GM19452 (cell line): Measurements from ENCODE around the gene NFKBIA.
A peak's percentile ranks its signal among the peaks of the same experiment; 100 is the strongest.
"Not testable (repeated sequence)": the region's sequence is repeated elsewhere in the genome, so short reads cannot be mapped to it uniquely, and the experiment has no call there.

Source experiments
- ATAC-seq: cut with Tn5 transposase; IDR thresholded peaks from one replicate; pipeline ENCODE4 v1.9.1; 2021; ENCODE audit not compliant: unreplicated experiment

The NFKBIA gene, protein sequence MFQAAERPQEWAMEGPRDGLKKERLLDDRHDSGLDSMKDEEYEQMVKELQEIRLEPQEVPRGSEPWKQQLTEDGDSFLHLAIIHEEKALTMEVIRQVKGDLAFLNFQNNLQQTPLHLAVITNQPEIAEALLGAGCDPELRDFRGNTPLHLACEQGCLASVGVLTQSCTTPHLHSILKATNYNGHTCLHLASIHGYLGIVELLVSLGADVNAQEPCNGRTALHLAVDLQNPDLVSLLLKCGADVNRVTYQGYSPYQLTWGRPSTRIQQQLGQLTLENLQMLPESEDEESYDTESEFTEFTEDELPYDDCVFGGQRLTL

DNA sequence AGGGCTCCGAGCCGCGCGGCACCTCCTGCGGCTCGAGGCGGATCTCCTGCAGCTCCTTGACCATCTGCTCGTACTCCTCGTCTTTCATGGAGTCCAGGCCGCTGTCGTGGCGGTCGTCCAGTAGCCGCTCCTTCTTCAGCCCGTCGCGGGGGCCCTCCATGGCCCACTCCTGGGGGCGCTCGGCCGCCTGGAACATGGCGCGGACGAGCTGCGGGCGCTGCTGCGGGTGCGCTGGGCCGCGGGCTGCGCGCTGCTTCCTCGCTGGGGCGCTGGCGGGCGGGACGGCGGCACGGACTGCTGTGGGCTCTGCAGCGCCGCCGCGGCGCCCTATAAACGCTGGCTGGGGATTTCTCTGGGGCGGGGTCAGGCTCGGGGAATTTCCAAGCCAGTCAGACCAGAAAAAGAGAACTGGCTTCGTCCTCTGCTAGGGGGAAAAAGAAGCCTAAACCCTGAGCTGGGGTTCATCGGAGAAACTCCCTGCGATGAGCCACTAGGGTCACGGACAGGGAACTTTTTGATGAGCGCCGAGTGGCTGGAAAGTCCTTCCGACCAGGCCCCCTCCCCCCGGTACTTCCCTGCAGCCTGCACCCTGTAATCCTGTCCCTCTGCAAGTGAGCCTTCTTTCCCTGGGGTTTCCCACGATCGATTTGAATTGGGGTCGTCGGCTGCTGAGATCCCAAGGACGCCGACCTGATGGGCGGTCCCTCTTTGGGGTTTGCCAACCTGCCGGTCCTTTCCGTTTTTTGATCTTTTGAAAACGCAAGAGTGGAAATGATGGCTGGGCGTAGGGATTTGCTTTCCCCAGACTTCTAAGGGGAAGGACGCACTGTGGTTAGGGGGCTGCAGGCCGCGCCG lies at the start of gene NFKBIA:
Gene NFKBIA, minus strand, starts transcription at position 301 of the 855 bp plus-strand sequence. Its CDS starts 105 bp downstream, at position 196.
- peak; percentile 53 for ATAC-seq

DNA sequence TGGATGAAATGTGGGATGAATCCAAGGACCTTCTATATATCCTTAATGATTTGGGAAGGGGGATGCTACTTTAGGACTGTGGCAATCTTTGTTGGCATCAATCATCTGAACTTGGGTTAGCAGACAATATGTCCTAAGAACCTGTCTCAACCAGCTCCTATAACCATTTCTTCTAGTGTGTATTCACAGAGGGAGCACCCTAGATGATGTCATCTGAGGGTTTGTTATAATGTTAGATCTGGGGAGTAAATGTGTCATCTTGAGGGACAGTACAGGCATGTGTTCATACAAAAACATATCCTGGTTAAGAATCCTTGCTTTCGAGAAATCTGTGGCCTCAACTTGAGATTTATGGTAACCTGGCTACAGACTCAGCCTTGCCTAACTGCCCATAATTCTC lies 41.9 kb upstream of the NFKBIA start:
- ATAC-seq, result no peak

DNA sequence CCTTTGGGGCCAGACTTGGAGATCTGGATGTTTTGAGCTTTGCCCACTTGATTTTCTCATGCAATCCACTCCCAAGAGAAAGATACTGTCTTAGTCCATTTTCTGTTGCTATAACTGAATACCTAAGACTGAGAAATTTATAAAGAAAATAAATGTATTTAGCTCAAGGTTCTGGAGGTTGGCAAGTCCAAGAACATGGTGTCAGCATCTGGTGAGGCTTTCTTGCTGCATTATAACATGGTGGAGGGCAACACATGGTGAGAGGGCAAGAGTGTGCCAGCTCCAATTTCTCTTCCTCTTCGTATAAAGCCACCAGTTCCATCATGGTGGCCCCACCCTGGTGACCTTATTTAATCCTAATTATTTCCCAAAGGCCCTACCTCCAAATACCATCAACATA lies 39.6 kb upstream of the NFKBIA start:
- no peak for ATAC-seq

DNA sequence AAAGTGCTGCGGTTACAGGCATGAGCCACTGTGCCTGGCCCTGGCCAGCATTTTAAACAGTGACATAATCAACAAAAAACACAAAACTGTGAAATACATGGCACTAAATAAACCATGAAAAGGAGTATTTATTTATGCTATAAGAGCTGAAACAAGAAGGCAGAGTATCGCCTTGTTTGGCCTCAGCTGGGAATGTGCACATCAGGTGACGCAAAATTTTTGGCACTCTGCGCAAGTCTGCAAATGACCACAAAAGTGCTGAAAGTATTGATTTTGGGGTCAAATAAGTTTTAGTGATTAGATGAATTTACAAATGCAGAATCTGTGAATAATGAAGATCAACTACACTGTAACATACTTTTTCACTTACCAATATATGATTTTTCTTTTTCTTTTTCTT lies 36.6 kb upstream of the NFKBIA start:
- no peak for ATAC-seq

DNA sequence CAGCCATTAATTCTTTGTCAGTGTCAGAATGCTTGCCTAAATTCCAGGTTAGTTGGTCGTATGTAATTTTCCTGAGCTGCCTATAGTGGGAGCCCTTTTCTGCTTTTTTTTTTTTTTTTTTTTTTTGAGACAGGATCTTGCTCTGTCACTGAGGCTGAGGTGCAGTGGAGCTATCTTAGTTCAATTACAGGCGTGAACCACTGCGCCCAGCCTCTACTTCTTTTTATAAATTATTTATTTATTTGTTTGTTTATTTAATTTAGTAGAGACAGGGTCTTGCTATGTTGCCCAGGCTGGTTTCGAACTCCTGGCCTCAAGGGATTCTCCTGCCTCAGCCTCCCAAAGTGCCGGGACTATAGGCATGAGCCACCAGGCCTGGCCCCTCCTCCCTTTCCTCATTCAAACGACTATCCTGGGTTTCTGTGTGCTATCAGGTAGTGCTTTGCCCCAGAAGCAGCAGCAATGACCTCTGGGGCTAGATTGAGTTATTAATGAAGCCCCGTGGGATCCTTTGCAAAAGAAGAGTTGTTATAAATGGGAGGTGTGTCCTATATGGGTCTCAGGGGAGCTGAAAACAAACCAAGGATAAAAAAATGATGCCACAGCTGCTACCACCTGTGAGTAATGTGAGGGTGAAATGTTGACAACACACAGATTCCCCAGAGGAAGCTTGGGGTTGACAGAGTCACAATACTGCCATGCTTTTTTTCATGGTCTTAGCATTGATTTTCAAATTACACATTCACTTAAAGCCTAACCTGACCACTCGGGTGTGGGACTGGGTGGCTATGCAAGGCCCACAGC lies 34.6 kb upstream of the NFKBIA start:
- no peak for ATAC-seq

DNA sequence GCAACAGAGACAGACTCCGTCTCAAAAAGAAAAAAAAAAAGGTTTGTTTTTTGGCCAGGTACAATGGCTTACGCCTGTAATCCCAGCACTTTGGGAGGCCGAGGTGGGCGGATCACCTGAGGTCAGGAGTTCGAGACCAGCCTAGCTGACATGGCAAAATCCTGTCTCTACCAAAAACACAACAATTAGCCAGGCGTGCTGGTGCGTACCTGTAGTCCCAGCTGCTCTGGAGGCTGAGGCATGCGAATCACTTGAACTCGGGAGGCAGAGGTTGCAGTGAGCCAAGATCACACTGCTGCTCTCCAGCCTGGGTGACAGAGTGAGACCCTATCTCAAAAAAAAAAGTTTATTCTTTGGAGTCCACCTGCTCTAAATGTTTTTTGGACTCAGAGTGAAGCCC lies 33.9 kb upstream of the NFKBIA start:
- not testable (repeated sequence) for ATAC-seq

DNA sequence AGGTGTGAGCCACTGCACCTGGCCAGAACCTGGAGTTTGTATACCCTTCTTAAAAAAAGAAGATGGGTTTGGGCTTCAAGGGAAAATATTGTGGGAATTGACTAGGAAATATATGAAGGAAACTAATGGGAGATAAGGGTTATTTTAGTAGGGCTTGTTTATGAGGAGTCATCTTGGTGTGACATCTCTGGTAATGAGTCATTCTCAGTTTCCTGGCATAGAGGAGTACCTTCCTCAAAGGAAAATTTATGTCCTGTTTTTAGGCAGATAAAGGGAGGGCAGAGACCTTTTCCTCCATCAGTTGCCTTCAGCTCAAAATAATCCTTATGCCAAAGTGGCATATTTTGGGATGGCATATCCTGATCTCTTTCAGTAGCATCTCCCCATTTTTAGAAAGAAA lies 30.6 kb upstream of the NFKBIA start:
- ATAC-seq, result no peak

DNA sequence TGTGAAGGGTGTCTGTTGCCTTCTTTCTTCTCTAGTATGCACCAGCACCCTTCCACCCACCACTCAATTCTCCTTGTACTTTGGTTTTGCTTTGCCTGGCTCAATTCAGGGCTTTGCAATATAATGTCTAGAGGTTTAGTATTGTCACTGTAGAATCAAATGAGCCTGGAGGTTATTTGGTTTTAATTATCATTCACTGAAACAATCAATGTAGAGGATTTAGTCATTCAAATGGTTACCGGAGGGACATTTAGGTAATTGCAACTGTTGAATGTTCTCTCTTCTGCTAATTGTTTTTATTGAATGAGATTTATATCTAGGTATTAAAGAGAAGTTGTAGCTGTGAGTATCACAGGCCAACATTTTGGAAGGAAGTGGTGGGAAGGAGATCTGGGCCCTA lies 29.3 kb upstream of the NFKBIA start:
- ATAC-seq, result no peak

DNA sequence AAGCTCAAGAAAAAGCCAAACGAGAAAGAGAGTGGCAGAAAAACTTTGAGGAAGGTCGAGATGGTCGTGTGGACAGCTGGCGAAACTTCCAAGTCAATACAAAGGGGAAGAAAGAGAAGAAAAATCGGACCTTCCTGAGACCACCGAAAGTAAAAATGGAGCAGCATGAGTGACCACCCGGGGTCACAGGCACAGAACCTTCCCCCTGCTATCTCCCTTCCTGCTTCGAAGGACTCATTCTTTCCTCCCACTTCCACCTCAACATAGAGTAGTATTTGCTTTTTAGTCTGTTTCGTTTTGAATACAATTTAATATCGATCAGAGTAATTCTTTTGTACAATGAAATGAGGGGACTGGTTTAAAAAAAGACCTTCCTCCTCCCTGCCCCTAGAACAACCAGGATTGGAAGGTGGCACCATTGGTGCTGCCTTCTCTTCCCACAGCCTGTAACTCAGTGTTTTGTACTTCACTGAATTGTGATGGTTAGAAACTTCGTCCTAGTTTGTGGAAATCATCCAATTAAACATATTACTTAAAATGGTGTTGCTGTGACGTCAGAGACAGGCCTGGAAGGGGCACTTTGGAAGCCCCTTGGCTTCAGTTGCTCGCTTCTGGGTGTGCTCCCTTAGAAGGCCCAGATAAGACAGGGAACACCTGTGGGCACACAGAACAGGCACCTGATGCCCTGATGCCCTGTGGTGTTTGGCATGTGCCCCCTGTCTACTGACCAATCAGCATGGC lies 26.1 kb upstream of the NFKBIA start:
- no peak for ATAC-seq

DNA sequence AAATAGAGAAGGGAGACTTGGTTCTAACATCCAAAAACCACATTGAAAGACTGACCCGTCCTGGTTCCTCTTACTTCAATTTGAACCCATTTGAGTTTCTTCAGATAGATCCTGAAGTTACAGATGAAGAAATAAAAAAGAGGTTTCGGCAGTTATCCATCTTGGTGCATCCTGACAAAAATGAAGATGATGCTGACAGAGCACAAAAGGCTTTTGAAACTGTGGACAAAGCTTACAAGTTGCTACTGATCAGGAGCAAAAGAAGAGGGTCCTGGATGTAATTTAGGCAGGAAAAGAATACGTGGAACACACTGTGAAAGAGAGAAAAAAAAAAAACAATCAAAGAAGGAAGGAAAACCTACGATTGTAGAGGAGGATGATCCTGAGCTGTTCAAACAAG lies 25.4 kb upstream of the NFKBIA start:
- no peak for ATAC-seq

DNA sequence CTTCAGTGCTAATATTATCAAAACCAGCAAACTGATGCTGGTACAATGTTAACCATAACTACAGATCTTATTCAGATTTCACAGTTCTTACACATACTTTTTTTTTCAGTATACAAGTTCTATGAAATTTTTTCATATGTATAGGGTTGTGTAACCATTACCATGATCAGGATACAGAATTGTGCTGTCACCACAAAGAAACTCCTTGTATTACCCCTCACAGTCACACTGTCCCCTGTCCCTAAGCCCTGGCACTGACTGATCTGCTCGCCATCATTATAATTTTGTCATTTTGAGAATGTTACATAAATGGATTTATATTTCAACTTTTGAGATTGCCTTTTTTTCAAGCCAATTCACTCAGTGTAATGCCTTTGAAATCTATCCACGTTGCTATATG lies 21.3 kb upstream of the NFKBIA start:
- no peak for ATAC-seq

DNA sequence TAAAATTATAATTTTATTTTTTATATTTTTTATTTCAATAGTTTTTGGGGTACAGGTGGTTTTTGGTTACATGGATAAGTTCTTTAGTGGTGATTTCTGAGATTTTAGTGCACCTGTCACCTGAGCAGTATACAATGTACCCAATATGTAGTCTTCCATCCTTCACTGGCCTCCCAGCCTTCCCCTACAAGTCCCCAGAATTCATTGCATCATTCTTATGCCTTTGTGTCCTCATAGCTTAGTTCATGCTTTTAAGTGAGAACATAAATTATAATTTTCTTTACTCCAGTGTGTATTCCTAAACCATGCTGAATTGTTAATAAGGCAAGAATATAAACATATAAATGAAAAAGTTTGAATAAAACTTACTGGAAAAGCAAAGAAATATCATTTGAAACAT lies 19.1 kb upstream of the NFKBIA start:
- ATAC-seq, result no peak

DNA sequence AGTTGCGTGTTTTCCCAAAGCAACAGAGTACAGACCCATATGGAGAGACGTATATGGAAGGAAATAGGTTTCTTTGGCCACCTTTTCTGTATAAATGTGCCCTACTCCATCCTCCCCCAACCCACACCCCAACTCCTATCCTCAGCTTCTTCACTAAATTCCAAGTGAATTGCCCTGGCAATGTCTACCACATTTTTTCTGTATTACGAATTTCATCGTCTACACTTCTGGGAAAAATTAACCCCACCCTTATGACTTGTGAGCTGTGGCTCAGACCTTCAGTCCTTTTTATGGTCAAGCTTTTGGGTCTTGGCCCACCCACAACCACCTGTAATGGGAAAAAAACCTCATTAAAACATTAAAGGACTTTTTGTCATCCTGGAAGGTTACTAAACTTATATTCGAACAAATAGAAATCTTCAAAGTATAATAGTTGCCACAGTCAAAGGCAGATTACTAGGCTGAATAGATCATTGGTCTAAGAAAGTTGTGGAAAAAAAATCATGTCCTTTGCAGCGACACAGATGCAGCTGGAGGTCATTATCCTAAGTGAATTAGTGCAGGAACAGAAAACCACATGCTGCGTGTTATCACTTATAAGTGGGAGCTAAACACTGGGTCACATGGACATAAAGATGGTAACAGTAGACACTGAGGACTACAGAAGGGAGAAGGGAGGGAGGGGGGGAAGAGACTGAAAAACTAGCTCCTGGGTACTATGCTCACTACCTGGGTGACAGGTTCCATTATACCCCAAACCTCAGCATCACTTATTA lies 15.7 kb upstream of the NFKBIA start:
- ATAC-seq, result no peak

DNA sequence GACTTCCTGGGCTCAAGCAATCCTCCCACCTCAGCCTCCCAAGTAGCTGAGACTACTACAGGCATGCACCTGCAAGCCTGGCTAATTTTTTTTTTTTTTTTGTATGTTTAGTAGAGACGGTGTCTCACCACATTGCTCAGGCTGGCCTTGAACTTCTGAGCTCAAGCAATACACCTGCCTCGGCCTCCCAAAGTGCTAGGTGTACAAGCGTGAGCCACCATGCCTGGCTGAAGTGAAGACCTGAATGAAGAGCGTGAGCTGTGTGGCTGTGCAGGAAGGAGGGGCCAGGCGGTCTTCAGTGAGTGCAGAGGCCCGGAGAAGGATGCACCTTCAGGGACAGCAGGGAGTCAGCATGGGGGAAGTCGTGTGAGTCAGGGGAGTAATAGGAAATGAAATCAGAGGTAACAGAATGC lies 14.9 kb upstream of the NFKBIA start:
- no peak for ATAC-seq

DNA sequence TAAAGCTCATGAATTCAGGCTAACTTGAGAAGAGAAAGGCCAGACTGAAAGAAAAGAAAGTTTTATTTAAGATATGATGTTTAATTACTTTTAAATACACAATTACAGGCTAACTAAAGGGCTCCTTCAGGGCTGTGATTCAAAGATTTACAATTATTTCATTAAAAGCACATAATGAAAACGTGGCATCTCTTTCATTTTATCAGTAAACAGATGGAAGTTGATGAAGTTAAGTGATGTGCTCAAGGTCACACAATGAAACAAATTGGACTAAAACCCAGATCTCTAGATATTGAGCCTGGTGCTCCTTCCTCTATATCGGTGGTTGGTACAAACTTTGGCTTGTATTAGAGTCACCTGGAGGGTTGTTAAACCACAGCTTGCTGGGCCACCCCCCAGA lies 13.5 kb upstream of the NFKBIA start:
- no peak for ATAC-seq

DNA sequence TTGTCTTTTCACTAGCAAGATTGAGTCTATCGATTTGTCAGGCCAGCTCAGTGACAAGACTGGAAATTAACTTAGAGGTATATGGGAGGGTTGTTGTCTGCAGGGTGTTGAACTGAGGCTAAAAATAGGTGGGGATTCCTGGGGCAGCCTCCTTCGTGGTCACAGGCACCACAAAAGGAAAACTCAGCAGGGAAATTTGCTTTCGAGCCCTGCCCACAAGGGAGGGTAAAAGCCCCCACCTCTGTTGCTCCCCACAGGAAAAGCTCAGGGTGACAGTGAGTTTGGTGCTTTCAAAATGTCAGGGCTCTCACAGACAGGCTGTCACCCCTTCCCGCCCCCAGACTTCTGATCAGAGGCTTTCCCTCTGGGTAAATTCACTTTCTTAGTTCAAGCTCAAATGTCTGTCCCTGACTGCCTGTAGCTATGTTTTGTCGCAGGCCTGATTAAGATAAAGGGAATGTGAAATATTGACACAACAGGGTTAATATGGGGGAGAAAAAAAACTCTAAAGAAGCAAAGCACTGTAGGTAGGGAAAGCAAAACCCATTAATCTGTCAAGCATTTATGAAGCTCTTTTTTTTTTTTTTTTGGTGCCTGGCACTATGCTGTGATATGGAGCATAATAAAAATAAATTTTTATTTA lies 11.7 kb upstream of the NFKBIA start:
- ATAC-seq, result peak; percentile 45

DNA sequence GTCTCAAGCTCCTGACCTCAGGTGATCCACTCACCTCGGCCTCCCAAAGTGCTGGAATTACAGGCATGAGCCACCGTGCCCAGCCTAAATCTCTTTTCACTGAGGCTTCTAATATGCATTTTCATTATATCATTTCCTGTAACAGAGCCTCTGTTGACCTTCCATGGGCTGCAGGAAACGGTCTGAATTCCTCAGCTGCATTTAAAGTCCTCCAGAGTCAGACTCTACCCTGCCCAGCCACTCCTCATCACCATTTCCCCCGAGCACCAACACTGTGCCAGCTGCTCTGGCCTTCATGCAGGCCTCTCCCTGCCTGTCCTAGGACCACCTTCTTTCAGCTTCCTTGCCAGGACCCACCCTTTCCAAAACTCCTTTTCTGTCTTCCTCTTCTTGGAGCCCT lies 9.8 kb upstream of the NFKBIA start:
- ATAC-seq, result no peak

DNA sequence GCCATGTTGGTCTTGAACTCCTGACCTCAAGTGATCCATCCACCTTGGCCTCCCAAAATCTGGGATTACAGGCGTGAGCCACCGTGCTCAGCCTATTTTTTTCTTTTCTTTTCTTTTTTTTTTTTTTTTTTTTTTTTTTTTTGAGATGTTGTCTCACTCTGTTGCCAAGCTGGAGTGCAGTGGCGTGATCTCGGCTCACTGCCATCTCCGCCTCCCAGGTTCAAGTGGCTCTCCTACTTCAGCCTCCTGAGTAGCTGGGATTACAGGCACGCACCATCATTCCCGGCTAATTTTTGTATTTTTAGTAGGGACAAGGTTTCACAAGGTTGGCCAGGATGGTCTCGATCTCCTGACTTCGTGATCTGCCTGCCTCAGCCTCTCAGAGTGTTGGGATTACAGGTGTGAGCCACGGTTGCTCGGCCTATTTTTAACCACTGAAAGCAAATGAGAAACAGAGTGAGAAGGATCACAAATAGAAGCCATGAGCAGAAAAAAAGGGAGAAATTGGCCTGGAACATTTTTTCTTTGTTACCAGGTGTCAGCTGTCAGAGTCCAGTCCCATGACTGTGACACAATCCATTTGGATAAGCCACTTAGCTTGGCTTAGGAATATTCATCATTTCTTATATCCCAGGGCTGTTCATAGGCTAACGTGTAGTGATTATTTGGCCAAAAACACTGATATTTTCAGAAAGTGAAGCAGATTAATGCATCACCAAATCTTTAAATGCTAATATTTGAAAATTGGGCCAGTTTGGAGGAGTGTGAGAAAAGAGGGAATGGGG lies 7.9 kb upstream of the NFKBIA start:
- ATAC-seq, result no peak

DNA sequence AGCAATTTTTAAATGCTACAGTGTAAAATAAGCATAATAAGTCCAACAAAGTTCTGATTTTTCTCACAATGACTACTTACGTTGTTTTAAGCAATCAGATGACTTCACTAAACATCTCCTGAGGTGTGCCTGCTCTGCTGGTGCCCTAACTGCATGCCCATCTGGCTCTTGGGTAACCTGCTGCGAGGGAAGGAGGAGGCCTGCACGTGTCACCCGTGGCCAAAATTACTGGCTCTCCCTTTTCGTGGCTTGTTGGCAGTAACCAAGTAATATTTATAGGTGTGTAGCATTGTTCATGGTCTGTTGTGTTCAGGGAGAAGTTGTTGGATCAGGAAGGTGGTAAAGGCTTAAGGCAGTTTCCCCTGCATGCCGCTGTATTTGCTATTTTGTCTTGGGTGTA lies 6.3 kb upstream of the NFKBIA start:
- ATAC-seq, result no peak
